Measurements from ENCODE around the gene SARM1.

DNA sequence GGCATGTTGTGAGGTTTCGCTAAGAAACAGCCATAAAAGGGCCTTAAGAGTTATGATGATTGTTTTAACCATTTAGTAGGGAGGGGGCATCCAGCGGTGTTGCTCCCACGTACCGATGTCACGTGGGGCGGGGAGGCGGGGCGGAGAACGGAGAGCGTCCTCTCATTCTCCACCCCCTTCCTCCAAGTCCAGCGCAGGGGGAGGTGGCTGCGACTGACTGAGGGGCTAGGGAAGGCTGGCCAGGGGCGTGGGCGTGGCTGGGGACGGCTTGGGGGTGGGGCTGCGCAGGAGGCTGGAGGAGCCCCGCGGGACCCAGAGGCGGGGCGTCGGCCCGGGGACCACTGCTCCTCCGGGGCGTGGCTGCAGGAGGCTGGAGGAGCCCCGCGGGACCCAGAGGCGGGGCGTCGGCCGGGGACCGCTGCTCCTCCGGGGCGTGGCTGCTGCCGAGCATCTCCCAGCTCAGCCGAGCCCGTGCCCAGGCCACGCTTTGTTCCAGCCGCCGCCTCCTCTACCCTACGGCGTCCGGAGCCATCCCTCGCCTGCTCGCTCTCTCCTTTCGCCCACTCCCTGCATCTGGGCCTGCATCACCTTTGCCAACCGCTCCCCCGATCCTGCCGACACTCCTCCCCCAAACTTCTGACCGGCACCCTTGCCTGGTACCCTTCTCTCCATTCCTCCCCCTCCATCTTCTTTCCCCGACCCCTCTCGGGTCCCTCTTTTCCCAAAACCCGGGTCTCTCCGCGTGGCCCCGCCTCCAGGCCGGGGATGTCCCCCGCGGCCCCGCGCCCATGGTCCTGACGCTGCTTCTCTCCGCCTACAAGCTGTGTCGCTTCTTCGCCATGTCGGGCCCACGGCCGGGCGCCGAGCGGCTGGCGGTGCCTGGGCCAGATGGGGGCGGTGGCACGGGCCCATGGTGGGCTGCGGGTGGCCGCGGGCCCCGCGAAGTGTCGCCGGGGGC lies at the start of gene SARM1:
- TF ChIP-seq CTCF (IDR thresholded peaks at IDR 0.05; ENCODE audit: poor library complexity) = no peak
- TF ChIP-seq EZH2phosphoT487 (IDR thresholded peaks at IDR 0.05; ENCODE audit: low read depth, severe bottlenecking, unreplicated experiment) = no peak
